Measurements from ENCODE around the gene NPAS4.
A peak's percentile ranks its signal among the peaks of the same experiment; 100 is the strongest.
"Not testable (repeated sequence)": the region's sequence is repeated elsewhere in the genome, so short reads cannot be mapped to it uniquely, and the experiment has no call there.

Gene NPAS4

GRCh38 chr11:66432597-66432996 is 11.8 kb downstream of the NPAS4 start:
- H3K4me3 ChIP-seq (ENCODE audit: low read length in 2 of 2) = no peak overlapping the region
- H3K9me3 ChIP-seq (ENCODE audit: control insufficient read depth in 2 of 2, low read length in 2 of 2) = no peaks in the 10 kb centered on the region
- peaks cover 0 to under 1% of the 10 kb centered on the region in 2 donors for H3K4me1 ChIP-seq (ENCODE audit: control insufficient read depth in 2 of 2, insufficient read depth in 2 of 2, low read length in 2 of 2)
- H3K9ac ChIP-seq (ENCODE audit: low read depth in 1 of 2, low read length in 2 of 2) = no peak overlapping the region
- H3K27me3 ChIP-seq (ENCODE audit: control insufficient read depth in 2 of 2, insufficient read depth in 2 of 2, low read length in 2 of 2) = no peaks in the 10 kb centered on the region
- H3K27ac ChIP-seq (ENCODE audit: low read depth in 2 of 2, low read length in 2 of 2) = no peak overlapping the region
- H3K36me3 ChIP-seq (ENCODE audit: control insufficient read depth in 2 of 2, insufficient read depth in 2 of 2, low read length in 2 of 2) = peaks cover 12 to 15% of the 10 kb centered on the region in 2 donors

- peaks cover 1 to 2% of the 10 kb centered on the region in 2 donors for H3K9me3 ChIP-seq (ENCODE audit: control insufficient read depth in 2 of 2, low read length in 2 of 2)
- H3K4me1 ChIP-seq (ENCODE audit: control insufficient read depth in 2 of 2, insufficient read depth in 2 of 2, low read length in 2 of 2) = peaks cover 7 to 9% of the 10 kb centered on the region in 2 donors
- H3K27ac ChIP-seq (ENCODE audit: low read depth in 2 of 2, low read length in 2 of 2) = peak overlapping the region; percentile 82 to 86
- H3K4me3 ChIP-seq (ENCODE audit: low read length in 2 of 2) = peak overlapping the region; percentile 90 to 91
- H3K27me3 ChIP-seq (ENCODE audit: control insufficient read depth in 2 of 2, insufficient read depth in 2 of 2, low read length in 2 of 2) = no peaks in the 10 kb centered on the region
- peaks cover 12% of the 10 kb centered on the region in 2 donors for H3K36me3 ChIP-seq (ENCODE audit: control insufficient read depth in 2 of 2, insufficient read depth in 2 of 2, low read length in 2 of 2)
- H3K9ac ChIP-seq (ENCODE audit: low read depth in 1 of 2, low read length in 2 of 2) = peak overlapping the region; percentile 87 to 89
Observed at GRCh38 chr11:66437979-66438503, 17.2 kb downstream of the NPAS4 start.

GRCh38 chr11:66438504-66439466 is 17.9 kb downstream of the NPAS4 start, which contains the start of gene MRPL11:
MRPL11 (minus strand) TSS chr11:66438848; CDS start chr11:66438754, 94 bp downstream.
- H3K27ac ChIP-seq (ENCODE audit: low read depth in 2 of 2, low read length in 2 of 2) = peak within 1 kb of the TSS; percentile 82 to 86

DNA sequence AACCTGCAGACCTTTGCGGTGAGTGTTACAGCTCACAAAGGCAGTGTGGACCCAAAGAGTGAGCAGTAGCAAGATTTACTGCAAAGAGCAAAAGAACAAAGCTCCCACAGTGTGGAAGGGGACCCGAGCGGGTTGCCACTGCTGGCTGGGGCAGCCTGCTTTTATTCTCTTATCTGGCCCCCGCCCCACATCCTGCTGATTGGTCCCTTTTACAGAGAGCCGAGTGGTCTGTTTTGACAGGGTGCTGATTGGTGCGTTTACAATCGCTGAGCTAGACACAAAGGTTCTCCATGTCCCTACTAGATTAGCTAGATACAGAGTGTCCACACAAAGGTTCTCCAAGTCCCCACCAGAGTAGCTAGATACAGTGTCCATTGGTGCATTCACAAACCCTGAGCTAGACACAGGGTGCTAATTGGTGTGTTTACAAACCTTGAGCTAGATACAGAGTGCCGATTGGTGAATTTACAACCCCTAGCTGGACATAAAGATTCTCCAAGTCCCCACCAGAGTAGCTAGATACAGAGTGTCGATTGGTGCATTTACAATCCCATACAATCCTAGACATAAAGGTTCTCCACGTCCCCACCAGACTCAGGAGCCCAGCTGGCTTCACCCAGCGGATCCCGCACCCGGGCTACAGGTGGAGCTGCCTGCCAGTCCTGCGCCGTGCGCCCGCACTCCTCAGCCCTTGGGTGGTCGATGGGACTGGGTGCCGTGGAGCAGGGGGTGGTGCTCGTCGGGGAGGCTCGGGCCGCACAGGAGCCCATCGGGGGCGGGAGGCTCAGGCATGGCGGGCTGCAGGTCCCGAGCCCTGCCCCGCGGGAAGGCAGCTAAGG is 19.5 kb downstream of the NPAS4 start:
- H3K27ac ChIP-seq (ENCODE audit: low read depth in 2 of 2, low read length in 2 of 2); H3K9ac ChIP-seq (ENCODE audit: low read depth in 1 of 2, low read length in 2 of 2); H3K4me3 ChIP-seq (ENCODE audit: low read length in 2 of 2); H3K27me3 ChIP-seq (ENCODE audit: control insufficient read depth in 2 of 2, insufficient read depth in 2 of 2, low read length in 2 of 2); H3K4me1 ChIP-seq (ENCODE audit: control insufficient read depth in 2 of 2, insufficient read depth in 2 of 2, low read length in 2 of 2); H3K36me3 ChIP-seq (ENCODE audit: control insufficient read depth in 2 of 2, insufficient read depth in 2 of 2, low read length in 2 of 2); H3K9me3 ChIP-seq (ENCODE audit: control insufficient read depth in 2 of 2, low read length in 2 of 2): not testable (repeated sequence)

More at GRCh38 chr11:66438504-66439466, 17.9 kb downstream of the NPAS4 start, which contains the start of gene MRPL11:
- H3K36me3 ChIP-seq (ENCODE audit: control insufficient read depth in 2 of 2, insufficient read depth in 2 of 2, low read length in 2 of 2) = peaks cover 12% of the 10 kb centered on the region in 2 donors
- no peaks in the 10 kb centered on the region for H3K27me3 ChIP-seq (ENCODE audit: control insufficient read depth in 2 of 2, insufficient read depth in 2 of 2, low read length in 2 of 2)
- peaks cover 7 to 9% of the 10 kb centered on the region in 2 donors for H3K4me1 ChIP-seq (ENCODE audit: control insufficient read depth in 2 of 2, insufficient read depth in 2 of 2, low read length in 2 of 2)
- peak within 1 kb of the TSS; percentile 87 to 89 for H3K9ac ChIP-seq (ENCODE audit: low read depth in 1 of 2, low read length in 2 of 2)
- peak within 1 kb of the TSS; percentile 90 to 91 for H3K4me3 ChIP-seq (ENCODE audit: low read length in 2 of 2)
- H3K9me3 ChIP-seq (ENCODE audit: control insufficient read depth in 2 of 2, low read length in 2 of 2) = peaks cover 2 to 6% of the 10 kb centered on the region in 2 donors

GRCh38 chr11:66440940-66441282 is 20.1 kb downstream of the NPAS4 start:
- H3K36me3 ChIP-seq (ENCODE audit: control insufficient read depth in 2 of 2, insufficient read depth in 2 of 2, low read length in 2 of 2); H3K4me1 ChIP-seq (ENCODE audit: control insufficient read depth in 2 of 2, insufficient read depth in 2 of 2, low read length in 2 of 2); H3K27ac ChIP-seq (ENCODE audit: low read depth in 2 of 2, low read length in 2 of 2); H3K9ac ChIP-seq (ENCODE audit: low read depth in 1 of 2, low read length in 2 of 2); H3K27me3 ChIP-seq (ENCODE audit: control insufficient read depth in 2 of 2, insufficient read depth in 2 of 2, low read length in 2 of 2); H3K4me3 ChIP-seq (ENCODE audit: low read length in 2 of 2); H3K9me3 ChIP-seq (ENCODE audit: control insufficient read depth in 2 of 2, low read length in 2 of 2): not testable (repeated sequence)

DNA sequence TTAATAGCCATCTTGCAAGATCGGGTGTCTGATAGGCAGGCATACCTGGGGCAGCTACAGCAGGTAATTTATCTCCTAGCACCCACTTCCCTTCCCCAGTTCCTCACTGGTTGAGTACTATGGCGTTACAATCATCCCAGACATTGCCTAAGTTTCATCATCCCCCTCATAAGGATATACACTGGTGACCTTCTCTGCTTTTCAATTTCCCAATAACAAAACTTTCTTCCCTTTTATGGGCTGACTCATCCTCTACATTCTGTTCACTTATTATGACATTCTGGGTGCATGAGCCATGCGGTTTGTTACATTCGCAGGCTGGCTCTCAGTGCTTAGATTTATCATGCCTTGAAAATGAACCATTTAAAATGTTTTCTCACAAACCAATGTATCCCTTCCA is 22.8 kb downstream of the NPAS4 start:
- Histone ChIP-seq H3K9ac (ENCODE audit: low read depth in 1 of 2, low read length in 2 of 2) (no peak overlapping the region), H3K27me3 (ENCODE audit: control insufficient read depth in 2 of 2, insufficient read depth in 2 of 2, low read length in 2 of 2) (no peaks in the 10 kb centered on the region), H3K4me3 (ENCODE audit: low read length in 2 of 2) (no peak overlapping the region), H3K4me1 (ENCODE audit: control insufficient read depth in 2 of 2, insufficient read depth in 2 of 2, low read length in 2 of 2) (no peaks in the 10 kb centered on the region), H3K36me3 (ENCODE audit: control insufficient read depth in 2 of 2, insufficient read depth in 2 of 2, low read length in 2 of 2) (no peaks in the 10 kb centered on the region), H3K27ac (ENCODE audit: low read depth in 2 of 2, low read length in 2 of 2) (no peak overlapping the region), H3K9me3 (ENCODE audit: control insufficient read depth in 2 of 2, low read length in 2 of 2) (peaks cover 2 to 6% of the 10 kb centered on the region in 2 donors)

- Histone ChIP-seq H3K27me3 (ENCODE audit: control insufficient read depth in 2 of 2, insufficient read depth in 2 of 2, low read length in 2 of 2) (no peaks in the 10 kb centered on the region), H3K9me3 (ENCODE audit: control insufficient read depth in 2 of 2, low read length in 2 of 2) (peaks cover 2 to 6% of the 10 kb centered on the region in 2 donors), H3K4me1 (ENCODE audit: control insufficient read depth in 2 of 2, insufficient read depth in 2 of 2, low read length in 2 of 2) (no peaks in the 10 kb centered on the region), H3K4me3 (ENCODE audit: low read length in 2 of 2) (no peak overlapping the region), H3K27ac (ENCODE audit: low read depth in 2 of 2, low read length in 2 of 2) (no peak overlapping the region), H3K9ac (ENCODE audit: low read depth in 1 of 2, low read length in 2 of 2) (no peak overlapping the region), H3K36me3 (ENCODE audit: control insufficient read depth in 2 of 2, insufficient read depth in 2 of 2, low read length in 2 of 2) (no peaks in the 10 kb centered on the region)
Observed at GRCh38 chr11:66447012-66447411, 26.2 kb downstream of the NPAS4 start.

GRCh38 chr11:66448523-66448922 is 27.7 kb downstream of the NPAS4 start:
- H3K4me1 ChIP-seq (ENCODE audit: control insufficient read depth in 2 of 2, insufficient read depth in 2 of 2, low read length in 2 of 2) = no peaks in the 10 kb centered on the region
- no peaks in the 10 kb centered on the region for H3K36me3 ChIP-seq (ENCODE audit: control insufficient read depth in 2 of 2, insufficient read depth in 2 of 2, low read length in 2 of 2)
- H3K4me3 ChIP-seq (ENCODE audit: low read length in 2 of 2) = no peak overlapping the region
- H3K9me3 ChIP-seq (ENCODE audit: control insufficient read depth in 2 of 2, low read length in 2 of 2) = peaks cover 0 to 3% of the 10 kb centered on the region in 2 donors
- no peak overlapping the region for H3K27ac ChIP-seq (ENCODE audit: low read depth in 2 of 2, low read length in 2 of 2)
- no peaks in the 10 kb centered on the region for H3K27me3 ChIP-seq (ENCODE audit: control insufficient read depth in 2 of 2, insufficient read depth in 2 of 2, low read length in 2 of 2)
- no peak overlapping the region for H3K9ac ChIP-seq (ENCODE audit: low read depth in 1 of 2, low read length in 2 of 2)

GRCh38 chr11:66450560-66450959 is 29.7 kb downstream of the NPAS4 start:
- no peaks in the 10 kb centered on the region for H3K9me3 ChIP-seq (ENCODE audit: control insufficient read depth in 2 of 2, low read length in 2 of 2)
- H3K9ac ChIP-seq (ENCODE audit: low read depth in 1 of 2, low read length in 2 of 2) = no peak overlapping the region
- no peak overlapping the region for H3K27ac ChIP-seq (ENCODE audit: low read depth in 2 of 2, low read length in 2 of 2)
- H3K4me1 ChIP-seq (ENCODE audit: control insufficient read depth in 2 of 2, insufficient read depth in 2 of 2, low read length in 2 of 2) = no peaks in the 10 kb centered on the region
- no peaks in the 10 kb centered on the region for H3K27me3 ChIP-seq (ENCODE audit: control insufficient read depth in 2 of 2, insufficient read depth in 2 of 2, low read length in 2 of 2)
- H3K4me3 ChIP-seq (ENCODE audit: low read length in 2 of 2) = no peak overlapping the region
- no peaks in the 10 kb centered on the region for H3K36me3 ChIP-seq (ENCODE audit: control insufficient read depth in 2 of 2, insufficient read depth in 2 of 2, low read length in 2 of 2)
